GM18909 (cell line): ENCODE results near the gene ZNF358.

Experiments used
- ATAC-seq: cut with Tn5 transposase; IDR thresholded peaks from one replicate; pipeline ENCODE4 v1.9.1; 2021; ENCODE audit warnings: mild to moderate bottlenecking; ENCODE audit not compliant: unreplicated experiment, poor library complexity

Gene ZNF358

DNA sequence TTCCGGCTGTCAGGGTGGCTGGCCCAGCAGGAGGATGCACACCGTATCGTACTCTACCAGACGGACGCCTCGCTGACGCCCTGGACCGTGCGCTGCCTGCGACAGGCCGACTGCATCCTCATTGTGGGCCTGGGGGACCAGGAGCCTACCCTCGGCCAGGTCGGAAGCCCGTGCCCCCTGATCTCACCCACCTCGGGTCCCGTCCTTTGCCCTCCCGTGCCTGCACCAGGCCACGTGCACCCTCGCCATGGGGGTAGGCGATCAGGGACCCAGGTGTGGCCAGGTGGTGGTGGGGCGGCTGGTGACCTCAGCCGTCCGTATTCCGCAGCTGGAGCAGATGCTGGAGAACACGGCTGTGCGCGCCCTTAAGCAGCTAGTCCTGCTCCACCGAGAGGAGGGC, 38.7 kb downstream of the ZNF358 start:
- ATAC-seq = no peak

GRCh38 chr19:7554990-7555864, 39.3 kb downstream of the ZNF358 start:
- no peak for ATAC-seq

DNA sequence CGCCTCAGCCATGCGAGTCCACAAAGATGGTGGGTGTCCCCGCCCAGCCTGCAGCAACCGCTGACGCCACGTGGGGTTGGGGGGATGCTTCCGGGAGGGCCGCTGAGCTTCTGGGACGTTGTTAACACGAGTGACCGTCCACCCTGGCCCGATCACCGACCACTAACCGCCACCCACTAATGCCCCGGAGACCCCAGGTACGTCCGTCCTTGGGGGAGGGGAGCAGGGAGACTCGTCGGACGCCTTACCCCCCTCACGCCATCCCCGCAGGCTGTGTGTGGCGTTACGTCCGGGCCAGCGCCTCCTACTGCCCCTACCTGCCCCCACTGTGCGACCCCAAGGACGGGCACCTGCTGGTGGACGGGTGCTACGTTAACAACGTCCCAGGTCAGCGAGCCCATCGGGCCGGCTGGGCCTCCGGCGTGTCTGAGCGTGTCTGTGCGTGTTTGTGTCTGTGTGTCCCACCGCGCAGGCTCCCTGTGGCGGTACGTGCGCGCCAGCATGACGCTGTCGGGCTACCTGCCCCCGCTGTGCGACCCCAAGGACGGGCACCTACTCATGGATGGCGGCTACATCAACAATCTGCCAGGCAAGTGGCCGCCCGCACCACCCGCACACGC, 40.9 kb downstream of the ZNF358 start:
- no peak for ATAC-seq

- ATAC-seq = no peak
Observed at GRCh38 chr19:7558667-7559066, 42.8 kb downstream of the ZNF358 start.

- ATAC-seq = no peak
Observed at GRCh38 chr19:7559102-7559501, 43.2 kb downstream of the ZNF358 start.

- no peak for ATAC-seq
Observed at GRCh38 chr19:7560255-7560654, 44.4 kb downstream of the ZNF358 start.

- no peak for ATAC-seq
Observed at GRCh38 chr19:7561325-7561724, 45.4 kb downstream of the ZNF358 start.

DNA sequence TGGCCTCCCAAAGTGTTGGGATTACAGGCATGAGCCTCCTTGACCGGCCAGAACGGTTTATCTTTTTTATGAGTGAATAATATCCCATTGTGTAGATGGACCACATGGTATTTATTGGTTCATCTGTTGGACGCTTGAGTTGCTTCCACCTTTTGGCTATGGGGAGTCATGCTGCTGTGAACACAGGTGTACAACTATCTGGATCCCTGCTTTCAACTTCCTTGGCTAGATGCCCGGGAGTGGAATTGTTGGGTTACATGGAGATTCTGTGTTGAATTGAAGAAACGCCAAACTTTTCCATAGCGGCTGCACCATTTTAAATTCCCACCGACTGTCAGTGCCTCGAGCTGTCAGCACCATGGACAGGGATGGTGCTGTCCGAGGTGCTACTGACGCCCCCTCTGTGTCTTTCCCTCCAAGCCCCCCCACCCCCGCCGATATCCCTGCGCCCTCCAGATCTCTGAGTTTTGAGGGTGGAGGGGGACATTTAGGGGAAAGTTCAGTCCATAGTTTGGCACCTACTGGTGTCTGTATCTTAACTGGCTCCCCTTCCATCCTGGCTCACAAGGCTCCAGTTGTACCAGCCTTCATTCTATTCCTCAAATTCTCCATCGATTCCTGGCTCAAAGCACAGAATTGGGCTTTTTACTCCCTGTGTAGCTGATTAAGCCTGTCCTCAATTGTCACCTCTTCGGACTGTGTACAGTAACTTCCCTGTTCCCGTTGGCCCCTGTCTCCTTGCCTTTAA, 46.9 kb downstream of the ZNF358 start:
- no peak for ATAC-seq

- no peak for ATAC-seq
Observed at GRCh38 chr19:7564866-7565265, 49.0 kb downstream of the ZNF358 start.

GRCh38 chr19:7565332-7565731, 49.4 kb downstream of the ZNF358 start:
- ATAC-seq = no peak
